Psoas muscle (tissue), 8 donors: ENCODE results near the gene NOB1. TPM values are rescaled to one million over a fixed set of nuclear protein-coding genes. Genes with fewer than 3 reads are reported as not detected.
"Not testable (repeated sequence)": the region's sequence is repeated elsewhere in the genome, so short reads cannot be mapped to it uniquely, and the experiment has no call there.

Source experiments
- ATAC-seq, 4 donors: fragments of 200-7000 bp; cut with Tn5 transposase; one replicate each; pipeline ENCODE4 v1.9.1; 2020; ENCODE audit warnings: moderate library complexity in 3 of 4, mild to moderate bottlenecking in 2 of 4
- DNase-seq, 2 donors: peaks; one replicate each; pipeline ENCODE4 v3.0.0-alpha.2; 2020
- H3K27ac ChIP-seq: fragments of 200-600 bp; one replicate; pipeline ENCODE4 v1.8.0; 2022
- H3K27me3 ChIP-seq, 3 donors: fragments of 200-600 bp in 1 of 3; one replicate each; pipeline versions ENCODE4 v1.6.1 to v1.8.0; 2013 to 2022; ENCODE audit warnings: low read length in 2 of 3, mild to moderate bottlenecking in 2 of 3, moderate library complexity in 1 of 3; ENCODE audit not compliant: insufficient read depth in 3 of 3
- H3K36me3 ChIP-seq, 2 donors: fragments of 200-600 bp in 1 of 2; one replicate each; pipeline versions ENCODE4 v1.6.1 to v1.8.0; 2013 to 2022; ENCODE audit warnings: low read depth in 1 of 2, mild to moderate bottlenecking in 1 of 2, moderate library complexity in 1 of 2; ENCODE audit not compliant: insufficient read depth in 1 of 2
- H3K4me1 ChIP-seq: fragments of 200-600 bp; one replicate; pipeline ENCODE4 v1.8.0; 2022
- H3K4me3 ChIP-seq: fragments of 200-600 bp; one replicate; pipeline ENCODE4 v1.8.0; 2022; ENCODE audit warnings: mild to moderate bottlenecking
- H3K9me3 ChIP-seq: fragments of 200-600 bp; one replicate; pipeline ENCODE4 v1.8.0; 2022
- WGBS, 3 donors: extraction: QIAGEN DNeasy Blood & Tissue Kit; methylation state at CpG; one replicate each; pipeline versions ENCODE4 v1.1.6 to v1.1.7; 2013; 5-methylcytosine and 5-hydroxymethylcytosine counted together
- intact Hi-C, 2 donors: fragments of 100-400 bp; cut with DNase I; formaldehyde crosslinking; loops; one replicate each; pipeline versions ENCODE4 v1.11.0 to v1.14.2; 2022
- polyA plus RNA-seq, 3 donors: library from polyadenylated mRNA; stranded (reverse); fragments of 200-250 nt; gene quantifications; one replicate each; pipeline ENCODE4 v1.2.3, GENCODE V29; 2013
- total RNA-seq, 4 donors: library from RNA; stranded (reverse); fragmentation: NEBNext Ultra II Directional in 2 of 4; extraction: Animal tissue kit (Norgen Biotek cat#: 25700) in 2 of 4; gene quantifications; one replicate each; pipeline versions ENCODE4 v1.2.1 to v1.2.4, GENCODE V29; 2021 to 2023
- TF ChIP-seq, protein P1 (sequence below): fragments of 200-600 bp; IDR thresholded peaks from one replicate; pipeline ENCODE4 v1.8.0; 2022; ENCODE audit warnings: antibody characterized with exemption
- donor health status: healthy with polysubstance abuse.
- donor health status: DM: no; HTN: no; CAD: no; lungs with moderate emphysema.
- donor health status: Bipolar disorder and iron deficiency.
- donor health status: healthy.
- donor health status: DM: yes; HTN: yes; CAD: no.
- donor health status: DM: no; HTN: no; CAD: no.
- donor health status: DM: no; HTN: no; CAD: no.
- donor health status: DM: yes; HTN: yes; CAD: no.

Gene NOB1
- total and polyA plus RNA-seq, 7 donors: 29.3 to 60.6 (median 42.5) TPM

DNA sequence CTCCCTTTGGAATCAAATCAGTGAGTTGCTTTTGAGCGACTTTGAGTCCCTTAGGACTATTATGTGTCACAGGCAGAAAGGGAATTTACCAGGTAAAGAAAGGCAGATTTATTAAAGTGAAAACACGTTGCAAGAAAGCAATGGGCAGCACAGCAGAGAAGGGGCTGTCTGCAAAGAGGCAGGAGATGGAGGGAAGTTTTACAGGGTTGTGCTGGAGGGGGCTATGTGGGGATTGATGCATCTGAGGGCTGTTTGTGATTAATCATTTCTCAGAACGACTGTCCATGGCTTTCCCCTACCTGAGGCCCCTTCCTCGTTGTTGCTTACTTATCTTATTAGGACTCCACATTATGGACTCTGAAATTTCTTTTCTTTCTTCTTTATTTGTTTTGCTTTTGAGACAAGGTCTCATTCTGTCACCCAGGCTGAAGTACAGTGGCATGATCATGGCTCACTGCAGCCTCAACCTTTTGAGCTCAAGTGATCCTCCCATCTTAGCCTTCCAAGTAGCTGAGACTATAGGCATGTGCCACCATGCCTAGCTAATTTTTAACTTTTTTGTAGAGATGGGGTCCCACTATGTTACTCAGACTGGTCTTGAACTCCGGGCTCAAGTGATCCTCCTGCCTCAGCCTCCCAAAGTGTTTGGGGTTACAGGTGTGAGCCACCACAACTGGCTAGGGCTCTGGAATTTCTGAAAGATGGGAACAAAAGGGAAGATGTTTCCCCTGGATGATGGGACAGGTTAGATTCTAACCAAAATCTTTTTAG is 12.9 kb upstream of the NOB1 start:
- ATAC-seq: no peak
- Histone ChIP-seq H3K27me3 (no peaks in the 10 kb centered on the region), H3K9me3 (no peaks in the 10 kb centered on the region), H3K4me3 (no peak overlapping the region), H3K36me3 (no peaks in the 10 kb centered on the region), H3K4me1 (peaks cover 9% of the 10 kb centered on the region), H3K27ac (no peak overlapping the region)
- TF ChIP-seq, protein P1, sequence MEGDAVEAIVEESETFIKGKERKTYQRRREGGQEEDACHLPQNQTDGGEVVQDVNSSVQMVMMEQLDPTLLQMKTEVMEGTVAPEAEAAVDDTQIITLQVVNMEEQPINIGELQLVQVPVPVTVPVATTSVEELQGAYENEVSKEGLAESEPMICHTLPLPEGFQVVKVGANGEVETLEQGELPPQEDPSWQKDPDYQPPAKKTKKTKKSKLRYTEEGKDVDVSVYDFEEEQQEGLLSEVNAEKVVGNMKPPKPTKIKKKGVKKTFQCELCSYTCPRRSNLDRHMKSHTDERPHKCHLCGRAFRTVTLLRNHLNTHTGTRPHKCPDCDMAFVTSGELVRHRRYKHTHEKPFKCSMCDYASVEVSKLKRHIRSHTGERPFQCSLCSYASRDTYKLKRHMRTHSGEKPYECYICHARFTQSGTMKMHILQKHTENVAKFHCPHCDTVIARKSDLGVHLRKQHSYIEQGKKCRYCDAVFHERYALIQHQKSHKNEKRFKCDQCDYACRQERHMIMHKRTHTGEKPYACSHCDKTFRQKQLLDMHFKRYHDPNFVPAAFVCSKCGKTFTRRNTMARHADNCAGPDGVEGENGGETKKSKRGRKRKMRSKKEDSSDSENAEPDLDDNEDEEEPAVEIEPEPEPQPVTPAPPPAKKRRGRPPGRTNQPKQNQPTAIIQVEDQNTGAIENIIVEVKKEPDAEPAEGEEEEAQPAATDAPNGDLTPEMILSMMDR: no peak
- no peak for DNase-seq
- intact Hi-C loops: no loop called here
- 86 to 91% (median 87%) methylated on average over 5 of the region's 5 CpGs for WGBS, 3 donors

DNA sequence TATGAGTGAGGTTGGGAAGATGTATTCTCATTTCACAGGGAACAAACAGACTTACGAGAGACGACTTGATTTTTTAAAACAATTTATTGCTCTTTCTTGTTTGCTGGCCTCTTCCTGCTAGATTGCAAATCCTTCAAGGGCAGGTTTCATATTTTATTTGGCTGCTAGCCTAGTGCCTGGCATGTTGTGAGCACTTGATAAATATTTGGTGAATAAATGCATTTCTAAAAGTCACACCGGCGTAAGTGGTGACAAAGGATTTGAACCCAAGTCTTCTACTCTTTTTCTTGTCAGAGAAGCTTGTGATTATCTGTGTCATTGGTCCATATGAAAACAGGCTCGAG is 8.8 kb upstream of the NOB1 start:
- no peak for ATAC-seq
- H3K4me1 ChIP-seq: peaks cover 13% of the 10 kb centered on the region
- H3K36me3 ChIP-seq: no peaks in the 10 kb centered on the region
- DNase-seq: no peak
- peak overlapping the region; percentile 81 for H3K27ac ChIP-seq
- H3K4me3 ChIP-seq: no peak overlapping the region
- TF ChIP-seq, protein P1: no peak
- 49 to 69% (median 50%) methylated on average over 5 of the region's 5 CpGs for WGBS, 3 donors
- no peaks in the 10 kb centered on the region for H3K9me3 ChIP-seq
- H3K27me3 ChIP-seq: no peaks in the 10 kb centered on the region
- intact Hi-C loops: no loop called here

DNA sequence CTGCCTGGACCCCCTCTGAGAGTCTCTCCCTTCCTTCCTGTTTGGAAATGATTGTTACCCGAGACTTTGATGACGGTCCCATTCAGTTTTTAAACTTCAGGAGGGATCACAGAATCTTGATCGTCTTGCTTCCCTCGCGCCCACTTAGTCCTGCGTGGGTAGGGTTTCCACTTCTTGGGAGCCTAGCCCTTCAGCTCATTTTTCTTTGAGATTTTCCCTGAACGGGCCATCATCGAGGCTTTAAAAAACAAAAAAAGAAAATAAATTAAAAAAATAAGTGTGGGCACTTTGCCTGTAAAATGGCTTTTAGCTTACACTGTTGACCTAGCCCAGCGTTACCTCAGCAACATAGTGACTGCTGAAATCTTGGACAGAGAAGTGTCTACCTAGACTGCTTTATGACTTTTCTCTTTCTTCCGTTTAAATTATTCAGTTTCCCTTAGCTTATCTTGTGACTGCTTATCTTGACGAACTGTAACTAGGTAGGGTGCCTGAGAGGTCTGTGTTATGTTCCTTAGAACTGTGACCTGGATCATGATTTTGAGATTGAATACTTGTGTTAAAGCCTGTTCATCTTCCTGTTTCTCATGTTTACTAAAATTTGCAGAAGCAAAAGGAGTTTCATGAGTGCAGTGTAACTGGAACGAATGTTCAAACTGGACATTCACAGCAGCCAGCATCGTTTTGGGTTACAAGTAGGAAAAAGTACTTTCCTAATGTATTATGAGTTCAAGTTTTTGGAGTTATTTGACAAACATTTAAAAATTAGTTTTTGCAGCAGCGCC is 8.3 kb upstream of the NOB1 start:
- ATAC-seq: peak; percentile 27 to 55 (median 40)
- Histone ChIP-seq H3K27ac (peak overlapping the region; percentile 81), H3K36me3 (no peaks in the 10 kb centered on the region), H3K4me3 (peak overlapping the region; percentile 90), H3K4me1 (peaks cover 13% of the 10 kb centered on the region), H3K27me3 (no peaks in the 10 kb centered on the region), H3K9me3 (no peaks in the 10 kb centered on the region)
- TF ChIP-seq, protein P1: no peak
- intact Hi-C loops: no loop called here
- 7 to 11% (median 9%) methylated on average over 14 of the region's 14 CpGs for WGBS, 3 donors
- no peak for DNase-seq

DNA sequence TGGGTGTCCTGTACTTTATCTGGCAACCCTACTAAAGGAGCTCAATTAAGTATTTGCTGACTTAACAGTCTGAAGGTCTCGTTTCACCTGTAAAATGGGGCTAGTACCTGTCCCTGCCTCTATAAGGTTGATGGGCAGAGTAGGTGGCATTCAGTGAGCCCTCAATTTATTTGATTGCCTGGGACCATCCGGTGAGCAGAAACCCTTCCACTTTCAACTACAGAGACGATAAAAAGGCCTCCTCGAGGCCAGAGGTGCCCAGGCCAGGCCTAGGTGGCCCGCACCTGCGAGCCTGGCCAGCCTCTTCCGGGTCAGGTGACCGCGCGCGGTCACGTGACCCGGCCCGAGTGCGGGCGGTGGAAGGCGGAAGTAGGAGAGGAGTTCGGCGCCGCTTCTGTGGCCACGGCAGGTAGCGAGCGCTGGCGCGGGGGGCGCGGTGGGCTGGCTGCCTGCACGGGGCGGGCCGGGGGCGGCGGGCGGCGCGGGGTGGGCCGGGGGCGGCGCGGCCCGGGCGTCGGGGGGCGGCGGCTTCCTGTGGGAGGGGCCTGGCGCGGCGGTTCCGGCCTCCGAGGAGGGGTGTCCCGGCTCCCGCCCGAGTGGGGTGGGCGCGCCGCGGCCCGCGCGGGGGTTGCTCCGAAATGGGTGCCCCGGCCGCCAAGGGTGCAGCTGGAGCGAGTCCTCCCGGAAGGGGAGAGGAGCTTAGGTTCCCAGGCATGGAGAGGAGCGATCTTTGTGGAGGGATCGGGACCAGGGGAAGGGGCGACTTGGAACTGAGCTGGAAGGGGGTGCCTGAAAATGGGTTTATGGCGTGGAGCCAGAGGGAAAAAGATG is 7.5 kb upstream of the NOB1 start, which contains the start of gene WWP2:
Gene WWP2 (plus strand): TSS at position 350 of the 831 bp plus-strand sequence. CDS start 24,679 bp downstream, outside the sequence.
- ATAC-seq: peak; percentile 81 to 91 (median 84)
- intact Hi-C loops: no loop called here
- WGBS, 3 donors: 0 to 1% (median 1%) methylated on average over 23 to 68 of the region's 68 CpGs

DNA sequence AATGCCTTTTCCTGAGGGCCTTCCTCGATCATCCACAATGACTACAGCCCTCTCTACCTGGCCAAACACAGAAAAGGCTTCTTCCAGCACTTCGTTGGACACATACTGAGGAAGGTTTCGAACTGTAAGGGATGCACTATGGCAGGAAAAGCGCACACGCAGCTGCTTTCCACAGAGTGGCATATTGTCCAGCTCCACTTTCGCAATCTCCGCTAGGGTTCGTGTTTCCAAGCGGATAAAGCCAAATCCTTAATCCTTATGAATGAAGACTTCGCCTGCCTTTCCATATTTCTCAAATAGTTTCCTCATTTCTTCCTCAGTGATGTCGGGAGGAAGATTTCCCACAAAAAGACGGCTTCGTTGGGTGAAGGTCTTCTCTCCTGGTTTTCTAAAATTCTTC is 2.6 kb upstream of the NOB1 start:
- peaks cover 14% of the 10 kb centered on the region for H3K4me1 ChIP-seq
- ATAC-seq, H3K27me3 ChIP-seq, H3K4me3 ChIP-seq, H3K27ac ChIP-seq, H3K36me3 ChIP-seq, DNase-seq, H3K9me3 ChIP-seq: not testable (repeated sequence)
- intact Hi-C loops: loop anchor here in 1 of 2 donors (10.0 kb wide), 1 partner anchor 363 kb away; no protein-coding TSS in a partner anchor
- WGBS, 3 donors: 60 to 67% (median 63%) methylated on average over 13 of the region's 13 CpGs

More for the DNA sequence above, 7.5 kb upstream of the NOB1 start, which contains the start of gene WWP2:
- H3K36me3 ChIP-seq: no peaks in the 10 kb centered on the region
- TF ChIP-seq, protein P1: no peak
- peak; percentile 78 to 87 for DNase-seq
- H3K27ac ChIP-seq: peak within 1 kb of the TSS; percentile 81
- peaks cover 13% of the 10 kb centered on the region for H3K4me1 ChIP-seq
- H3K4me3 ChIP-seq: peak within 1 kb of the TSS; percentile 90
- H3K9me3 ChIP-seq: no peaks in the 10 kb centered on the region
- no peaks in the 10 kb centered on the region for H3K27me3 ChIP-seq
